Kidney capillary endothelial cell (primary cell): ENCODE results near the gene PBX1.

Source experiments
- DNase-seq: peaks from one replicate; pipeline ENCODE4 v3.0.0-alpha.2; 2018; ENCODE audit warnings: low spot score

Gene PBX1

DNA sequence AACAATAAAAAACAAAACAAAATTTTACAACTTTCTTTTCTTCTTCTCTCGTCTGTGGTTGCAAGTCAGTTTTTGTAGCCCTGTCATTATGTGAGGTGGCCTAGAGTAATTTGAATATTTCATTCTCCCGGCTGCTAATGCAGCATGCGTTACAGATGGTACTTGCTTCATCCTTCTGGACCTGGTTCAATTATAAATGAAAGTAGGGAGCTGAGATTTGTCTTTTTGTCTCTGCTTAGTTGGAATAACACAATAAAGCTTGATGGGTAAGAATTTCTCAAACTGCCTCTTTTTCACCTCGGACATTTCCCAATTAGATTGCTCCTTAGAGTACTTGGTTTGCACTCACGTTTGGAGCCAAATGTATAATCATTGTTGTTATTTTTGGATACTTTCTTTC is 201.6 kb downstream of the PBX1 start:
- no peak for DNase-seq

DNA sequence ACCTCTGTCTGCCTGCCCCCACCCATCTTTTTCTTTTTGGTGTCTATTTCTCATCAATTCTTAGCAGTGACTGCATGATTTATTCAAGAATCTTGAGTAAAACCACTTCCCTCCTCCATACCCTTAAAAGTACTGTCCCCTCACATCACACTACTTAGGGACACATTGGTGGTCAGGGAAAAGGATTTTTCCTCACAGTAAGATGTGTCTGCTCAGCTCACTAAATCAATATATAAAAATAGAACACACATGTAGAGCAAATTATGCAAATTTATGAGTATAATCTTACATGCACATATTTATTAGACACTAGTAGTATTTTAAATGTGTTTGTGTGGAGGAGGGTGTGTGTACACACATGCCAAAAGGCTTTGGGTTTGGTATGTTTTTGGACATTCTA is 202.0 kb downstream of the PBX1 start:
- no peak for DNase-seq

- DNase-seq, result no peak
Measured at GRCh38 chr1:164763098-164763497, 204.1 kb downstream of the PBX1 start.

- no peak for DNase-seq
Measured at GRCh38 chr1:164764333-164764732, 205.3 kb downstream of the PBX1 start.

DNA sequence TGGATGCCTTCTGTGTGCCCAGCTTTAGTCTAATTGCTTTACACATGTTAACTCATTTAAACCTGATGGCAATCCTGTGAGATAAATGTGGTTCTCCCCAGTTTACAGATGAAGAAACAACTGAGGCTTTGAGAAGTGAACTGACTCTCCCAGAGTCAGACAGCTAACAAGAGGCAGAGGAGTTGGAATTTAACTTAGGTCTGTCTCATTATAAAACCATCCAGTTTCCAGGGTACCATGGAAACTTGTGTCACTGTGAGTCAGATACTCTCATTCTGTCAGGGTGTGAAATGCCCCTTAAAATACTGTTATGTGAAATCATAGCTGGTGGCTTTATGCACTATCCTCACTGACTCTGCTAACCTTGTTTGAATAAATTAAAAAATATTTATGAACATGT is 206.6 kb downstream of the PBX1 start:
- peak; percentile 30 for DNase-seq

GRCh38 chr1:164765992-164766720 is 207.2 kb downstream of the PBX1 start:
- DNase-seq, result no peak

DNA sequence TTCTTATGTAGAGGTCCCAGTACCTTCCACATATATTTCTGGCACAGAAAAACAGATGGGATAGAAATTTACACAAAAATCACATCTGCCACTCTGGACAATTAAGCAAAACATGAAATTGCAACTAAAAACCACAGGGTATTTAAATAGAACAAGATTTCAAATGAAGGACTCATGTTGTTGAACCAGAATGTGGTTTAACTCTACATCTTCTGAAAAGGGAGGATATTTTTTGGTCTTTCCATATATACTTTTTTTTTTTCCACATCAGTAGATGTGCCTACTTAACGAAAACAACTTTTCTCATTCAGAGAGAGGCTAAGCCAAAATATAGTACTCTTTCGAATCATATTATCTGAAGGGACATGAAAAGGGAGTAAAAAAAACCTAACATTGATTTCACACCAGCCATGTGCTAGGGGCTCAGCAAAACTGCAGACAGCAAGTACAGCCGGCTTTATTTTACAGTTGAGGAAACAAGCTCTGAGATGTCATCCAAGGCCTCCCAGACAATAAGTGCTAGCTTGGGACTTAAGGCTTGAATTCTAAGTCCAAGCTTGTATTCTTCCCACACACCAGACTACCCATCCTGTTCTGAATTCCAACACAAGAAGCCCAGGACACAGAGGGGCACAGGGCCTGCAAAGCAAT is 208.9 kb downstream of the PBX1 start:
- no peak for DNase-seq

DNA sequence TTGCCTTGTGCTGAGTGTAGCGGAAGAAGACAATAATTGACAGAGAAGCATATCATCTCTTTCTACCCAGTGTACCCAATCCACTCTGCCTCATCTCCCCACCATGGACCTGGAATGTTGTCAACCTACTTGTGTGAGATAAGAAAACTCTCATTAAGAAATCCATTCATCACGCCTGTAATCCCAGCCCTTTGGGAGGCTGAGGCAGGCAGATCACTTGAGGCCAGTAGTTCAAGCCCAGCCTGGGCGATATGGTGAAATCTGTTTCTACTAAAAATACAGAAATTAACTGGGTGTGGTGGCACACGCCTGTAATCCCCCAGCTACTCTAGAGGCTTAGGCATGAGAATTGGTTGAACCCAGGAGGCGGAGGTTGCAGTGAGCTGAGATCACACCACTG is 209.6 kb downstream of the PBX1 start:
- DNase-seq, result no peak

DNA sequence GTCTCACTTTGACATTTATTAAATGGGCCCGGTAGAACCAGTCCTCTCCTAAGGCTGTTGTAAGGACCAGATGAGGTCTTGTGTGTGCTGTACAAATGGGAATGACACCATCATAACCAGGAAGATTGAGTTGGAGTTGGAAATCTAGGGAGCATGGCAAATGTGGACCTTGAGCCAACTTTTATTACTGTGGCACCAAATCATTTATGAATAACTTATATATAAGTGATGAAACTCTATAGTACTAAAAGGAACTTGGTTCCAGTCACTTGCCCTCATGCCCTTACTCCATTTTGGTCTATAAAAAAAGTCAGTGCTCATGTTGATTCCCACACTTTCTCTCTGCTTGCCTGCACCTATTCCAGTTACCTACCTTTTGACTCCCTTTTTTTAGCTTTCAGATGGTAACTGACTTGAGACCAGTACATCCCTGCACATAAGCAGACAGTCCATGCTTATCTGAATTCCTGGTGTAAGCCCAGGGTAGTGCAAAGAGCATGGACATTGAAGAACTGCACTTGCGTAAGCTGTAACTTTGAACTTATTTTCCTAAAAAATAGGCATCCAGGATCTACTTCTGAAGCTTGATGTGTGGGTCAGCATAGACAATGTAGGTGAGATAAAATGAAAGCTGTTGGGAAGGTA is 210.6 kb downstream of the PBX1 start:
- DNase-seq, result no peak

GRCh38 chr1:164770131-164770529 is 211.1 kb downstream of the PBX1 start:
- DNase-seq, result no peak

- no peak for DNase-seq
Measured at GRCh38 chr1:164771041-164771618, 212.1 kb downstream of the PBX1 start.

DNA sequence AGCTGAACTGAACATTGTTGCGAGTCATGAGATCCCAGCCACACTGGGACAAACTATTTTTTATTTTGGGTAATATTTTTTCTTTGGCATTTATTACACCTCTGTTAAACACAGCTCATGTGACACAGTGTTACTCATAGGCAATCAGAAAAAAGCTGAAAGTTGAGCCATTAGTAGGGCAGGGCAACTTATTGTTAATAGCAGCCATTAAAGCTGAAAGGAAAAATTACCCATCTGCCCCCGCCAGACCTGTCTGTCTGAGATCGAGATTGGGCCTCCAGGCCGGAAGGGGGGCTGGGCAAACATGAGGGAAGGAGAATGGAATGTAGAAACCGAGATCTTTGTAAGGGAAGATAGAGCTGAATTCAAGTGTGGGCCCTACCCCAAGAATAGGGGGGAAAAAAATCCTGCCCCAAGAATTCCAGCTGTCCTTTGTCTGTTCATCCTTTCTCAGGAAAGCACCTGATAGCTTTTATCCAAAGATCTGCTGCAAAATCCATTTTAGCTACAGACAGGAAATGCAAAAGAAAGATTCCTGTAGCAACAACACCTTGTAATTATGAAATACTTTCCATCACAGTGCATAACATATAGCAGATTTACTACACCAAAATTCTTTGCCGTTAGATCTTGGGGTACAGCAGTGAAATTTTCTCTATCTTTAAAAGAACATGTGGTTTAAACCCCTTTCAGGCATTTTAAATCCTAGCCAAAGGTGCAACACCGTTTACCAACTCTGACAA is 212.8 kb downstream of the PBX1 start:
- no peak for DNase-seq

- DNase-seq, result peak; percentile 26
Measured at GRCh38 chr1:164772635-164773034, 213.7 kb downstream of the PBX1 start.

DNA sequence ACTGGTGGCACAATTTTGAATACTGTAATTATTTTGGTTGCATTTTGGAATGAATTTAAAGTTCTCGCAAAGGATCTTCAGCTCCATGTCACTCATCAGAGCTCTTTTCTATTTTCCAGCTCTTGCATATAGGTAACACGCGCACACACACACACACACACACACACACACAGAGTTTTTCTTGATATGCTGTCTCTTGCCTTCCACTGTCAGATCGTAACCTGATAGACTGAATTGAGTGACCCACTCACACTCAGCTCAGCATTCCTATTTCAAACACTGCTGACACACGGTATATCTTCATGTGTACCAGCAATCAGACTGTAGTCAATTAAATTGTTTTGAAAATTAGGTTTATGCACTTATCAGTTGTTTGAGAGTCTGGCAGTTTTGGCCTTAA is 214.1 kb downstream of the PBX1 start:
- DNase-seq, result no peak

- DNase-seq, result no peak
Measured at GRCh38 chr1:164774413-164774812, 215.4 kb downstream of the PBX1 start.

DNA sequence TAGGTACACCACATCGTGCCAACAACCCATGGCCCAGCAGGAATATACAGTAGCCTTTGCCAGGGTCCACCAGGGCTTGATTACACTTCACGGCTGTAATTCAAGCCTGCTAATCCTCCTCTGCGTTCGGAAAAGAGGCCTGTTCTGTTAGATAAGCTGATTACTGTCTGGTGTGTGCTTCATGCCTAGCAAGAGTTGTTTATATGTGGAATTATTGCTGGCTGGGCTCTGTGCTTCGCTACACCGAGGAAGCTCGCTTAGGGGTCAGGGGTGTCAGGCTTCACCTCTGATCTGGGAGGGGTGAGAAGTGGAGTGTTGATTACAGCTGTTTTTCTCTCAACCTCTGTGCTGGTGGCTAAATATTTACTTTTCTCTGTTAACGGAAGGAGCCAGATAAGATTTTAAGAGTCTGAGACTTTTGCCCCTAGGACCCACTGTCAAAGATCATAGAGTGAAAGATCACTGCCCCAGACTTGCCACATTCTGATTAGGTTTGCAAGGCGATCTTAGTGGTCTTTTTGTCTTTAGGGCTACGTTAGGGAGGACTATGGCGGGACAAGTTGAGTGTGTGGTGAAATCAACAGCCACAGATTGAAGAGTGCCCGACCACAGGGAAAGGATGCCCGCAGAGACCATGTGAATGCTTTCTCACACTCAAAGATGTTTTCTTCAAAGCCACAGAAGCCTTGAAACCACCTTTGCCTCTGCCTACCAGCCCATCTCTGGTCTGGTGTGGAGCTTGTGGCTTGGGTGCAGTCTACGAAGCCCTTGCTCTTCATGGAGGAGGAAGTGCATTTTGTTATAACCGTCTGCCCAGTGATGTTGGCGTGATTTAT is 216.1 kb downstream of the PBX1 start:
- no peak for DNase-seq

DNA sequence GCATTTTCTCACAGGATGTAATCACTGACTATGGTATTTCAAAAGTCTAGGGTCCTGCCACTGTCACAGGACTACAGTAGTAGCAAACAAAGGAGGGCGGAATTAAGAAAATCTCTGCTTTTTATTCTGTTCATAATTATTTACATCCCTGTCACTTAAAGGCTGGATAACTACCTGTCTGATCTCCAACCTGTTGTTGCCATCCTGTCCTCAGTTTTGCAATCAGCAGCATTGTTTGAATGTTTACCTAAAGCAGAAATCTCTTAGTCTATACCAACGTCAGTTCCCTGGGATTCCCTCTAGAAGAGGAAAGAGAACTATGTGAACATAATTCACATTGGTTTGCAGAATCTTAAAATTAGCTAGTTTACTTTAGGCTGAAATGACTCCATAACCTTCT is 218.5 kb downstream of the PBX1 start:
- no peak for DNase-seq

DNA sequence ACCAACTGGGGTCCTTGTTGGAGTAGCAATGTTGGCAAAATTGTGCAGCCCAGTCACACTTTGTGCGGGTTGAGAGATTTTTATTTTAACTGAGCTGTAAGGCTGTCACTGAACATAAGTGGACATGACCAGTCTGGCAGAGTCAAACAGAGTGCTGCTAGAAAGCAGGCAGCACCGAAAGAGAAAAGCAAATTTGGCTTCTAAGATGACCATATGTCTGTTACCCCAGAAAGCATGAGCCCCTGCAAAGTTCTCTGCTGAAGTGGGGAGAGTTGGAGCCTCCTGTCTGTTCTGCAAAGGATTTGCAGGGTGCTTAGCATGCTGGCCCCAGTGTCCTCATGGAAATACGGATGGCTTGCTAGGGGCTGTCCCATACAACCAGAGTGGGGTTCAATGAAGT is 220.4 kb downstream of the PBX1 start:
- no peak for DNase-seq

- DNase-seq, result no peak
Measured at GRCh38 chr1:164780111-164780812, 221.3 kb downstream of the PBX1 start.

DNA sequence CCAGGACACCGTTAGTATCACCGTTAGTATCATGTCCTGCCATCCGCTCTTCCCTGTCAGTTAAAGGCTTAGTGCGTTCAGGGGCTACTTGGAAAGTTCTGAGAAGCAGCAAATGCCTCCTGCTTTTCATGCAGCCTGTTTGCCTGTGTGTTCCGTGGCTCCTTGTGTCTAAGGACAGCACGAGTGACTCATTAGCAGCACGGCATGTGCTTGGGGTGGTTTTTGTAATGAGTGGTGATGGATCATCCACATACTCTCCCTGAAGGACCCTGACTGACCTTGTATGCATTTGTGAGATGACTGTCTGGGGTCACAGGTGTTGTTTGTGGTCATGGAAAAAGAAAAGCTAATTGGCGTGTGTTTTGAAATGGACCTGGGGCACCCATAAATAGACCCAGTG is 221.9 kb downstream of the PBX1 start:
- no peak for DNase-seq

DNA sequence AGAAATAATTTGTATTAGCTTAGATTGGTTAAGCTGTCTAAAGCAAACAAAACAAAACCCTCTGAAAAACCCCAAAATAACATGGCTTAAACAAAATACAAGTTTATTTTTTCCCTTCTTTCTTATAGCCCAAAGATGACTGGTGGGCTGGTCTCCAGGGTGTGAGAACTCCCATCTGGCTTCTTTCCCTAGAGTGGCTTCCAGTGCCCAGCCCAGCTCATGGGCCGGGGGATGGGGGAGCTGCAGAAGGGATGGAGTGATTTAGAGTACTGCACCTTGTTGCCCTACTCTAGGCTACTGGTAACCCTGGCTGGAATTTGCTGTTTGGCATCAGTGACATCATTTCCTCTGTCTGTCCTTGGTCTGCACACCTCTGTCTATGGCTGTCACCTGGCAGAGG is 223.0 kb downstream of the PBX1 start:
- no peak for DNase-seq
